ENCODE results near the gene CCDC30. TPM values are rescaled to one million over a fixed set of nuclear protein-coding genes. Genes with fewer than 3 reads are reported as not detected.

Gene CCDC30
- polyA plus RNA-seq, 2 donors, result 0.35 to 0.88 TPM

DNA sequence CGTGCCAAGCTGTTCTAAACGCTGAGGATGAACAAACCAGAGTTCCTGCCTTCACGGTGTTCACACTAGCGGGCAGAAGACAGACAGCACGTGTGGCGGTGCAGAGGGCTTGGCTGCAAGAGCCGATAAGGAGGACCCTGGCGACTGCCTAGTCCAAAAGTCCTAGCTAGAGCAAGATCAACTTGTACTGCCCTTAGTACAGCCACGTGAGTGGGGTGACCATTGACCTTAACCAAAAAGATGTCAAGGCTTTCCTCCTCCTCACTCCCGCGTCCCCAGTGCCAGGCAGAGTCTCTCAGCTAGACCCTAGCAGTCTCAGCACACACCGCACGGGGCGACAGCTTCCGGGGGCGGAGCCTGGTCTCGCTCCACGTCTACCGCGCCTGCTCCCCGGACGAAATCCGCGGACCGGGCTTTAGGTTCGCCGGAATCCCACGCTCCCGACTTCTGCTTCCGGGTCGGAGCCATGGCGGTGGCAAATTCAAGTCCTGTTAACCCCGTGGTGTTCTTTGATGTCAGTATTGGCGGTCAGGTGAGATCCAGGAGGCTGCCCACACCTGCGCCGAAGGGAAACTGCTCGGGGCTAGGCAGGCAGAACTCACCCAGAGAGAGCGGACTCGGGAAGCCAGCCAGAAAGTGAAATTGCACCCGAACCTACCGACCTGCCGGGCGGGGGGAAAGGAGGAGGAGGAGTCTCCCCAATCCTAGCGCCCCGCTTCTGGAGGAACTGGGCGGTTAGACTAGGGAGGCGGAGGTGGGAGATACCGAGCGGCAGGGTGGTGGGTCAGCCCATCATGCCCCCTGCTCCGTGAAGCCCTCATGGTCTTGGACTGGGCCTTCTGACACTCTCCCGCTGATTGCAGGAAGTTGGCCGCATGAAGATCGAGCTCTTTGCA lies 195.1 kb downstream of the CCDC30 start, which contains the start of gene PPIH:
Gene PPIH (plus strand): TSS at position 443 of the 896 bp plus-strand sequence. CDS start 24 bp downstream, at position 467.
- H3K9me3 ChIP-seq (ENCODE audit: control insufficient read depth in 2 of 2, insufficient read depth in 1 of 2, low read depth in 1 of 2, low read length in 1 of 2), result no peaks in the 10 kb centered on the region
- H3K27ac ChIP-seq (ENCODE audit: low read depth in 2 of 2, low read length in 1 of 2), result peak within 1 kb of the TSS; percentile 95 to 98
- H3K4me1 ChIP-seq (ENCODE audit: control insufficient read depth in 2 of 2, insufficient read depth in 2 of 2, low read length in 1 of 2), result peaks cover 0 to 6% of the 10 kb centered on the region in 2 donors
- H3K4me3 ChIP-seq (ENCODE audit: low read depth in 1 of 2, low read length in 2 of 2), result peak within 1 kb of the TSS; percentile 94 to 96
- H3K36me3 ChIP-seq (ENCODE audit: control insufficient read depth in 2 of 2, insufficient read depth in 2 of 2, low read length in 1 of 2), result no peaks in the 10 kb centered on the region
- WGBS, 2 donors, result 0% methylated on average over 53 of the region's 53 CpGs
- H3K27me3 ChIP-seq (ENCODE audit: control insufficient read depth in 1 of 2, insufficient read depth in 2 of 2, low read length in 2 of 2), result no peaks in the 10 kb centered on the region

- Histone ChIP-seq H3K4me3 (ENCODE audit: low read depth in 1 of 2, low read length in 2 of 2) (peak overlapping the region; percentile 94 to 96), H3K36me3 (ENCODE audit: control insufficient read depth in 2 of 2, insufficient read depth in 2 of 2, low read length in 1 of 2) (no peaks in the 10 kb centered on the region), H3K4me1 (ENCODE audit: control insufficient read depth in 2 of 2, insufficient read depth in 2 of 2, low read length in 1 of 2) (peaks cover 0 to 6% of the 10 kb centered on the region in 2 donors), H3K27me3 (ENCODE audit: control insufficient read depth in 1 of 2, insufficient read depth in 2 of 2, low read length in 2 of 2) (no peaks in the 10 kb centered on the region), H3K9me3 (ENCODE audit: control insufficient read depth in 2 of 2, insufficient read depth in 1 of 2, low read depth in 1 of 2, low read length in 1 of 2) (no peaks in the 10 kb centered on the region), H3K27ac (ENCODE audit: low read depth in 2 of 2, low read length in 1 of 2) (peak overlapping the region; percentile 95 to 98)
- WGBS, 2 donors, result 5 to 6% methylated on average over 20 of the region's 20 CpGs
Measured at GRCh38 chr1:42658877-42659337, 195.8 kb downstream of the CCDC30 start.

GRCh38 chr1:42660907-42661500 lies 197.9 kb downstream of the CCDC30 start:
- peaks cover 8 to 14% of the 10 kb centered on the region in 2 donors for H3K36me3 ChIP-seq (ENCODE audit: control insufficient read depth in 2 of 2, insufficient read depth in 2 of 2, low read length in 1 of 2)
- H3K4me3 ChIP-seq (ENCODE audit: low read depth in 1 of 2, low read length in 2 of 2), result no peak overlapping the region
- no peak overlapping the region for H3K27ac ChIP-seq (ENCODE audit: low read depth in 2 of 2, low read length in 1 of 2)
- H3K27me3 ChIP-seq (ENCODE audit: control insufficient read depth in 1 of 2, insufficient read depth in 2 of 2, low read length in 2 of 2), result no peaks in the 10 kb centered on the region
- no peaks in the 10 kb centered on the region for H3K9me3 ChIP-seq (ENCODE audit: control insufficient read depth in 2 of 2, insufficient read depth in 1 of 2, low read depth in 1 of 2, low read length in 1 of 2)
- 69 to 79% methylated on average over 3 of the region's 3 CpGs for WGBS, 2 donors
- H3K4me1 ChIP-seq (ENCODE audit: control insufficient read depth in 2 of 2, insufficient read depth in 2 of 2, low read length in 1 of 2), result peaks cover 0 to 6% of the 10 kb centered on the region in 2 donors

DNA sequence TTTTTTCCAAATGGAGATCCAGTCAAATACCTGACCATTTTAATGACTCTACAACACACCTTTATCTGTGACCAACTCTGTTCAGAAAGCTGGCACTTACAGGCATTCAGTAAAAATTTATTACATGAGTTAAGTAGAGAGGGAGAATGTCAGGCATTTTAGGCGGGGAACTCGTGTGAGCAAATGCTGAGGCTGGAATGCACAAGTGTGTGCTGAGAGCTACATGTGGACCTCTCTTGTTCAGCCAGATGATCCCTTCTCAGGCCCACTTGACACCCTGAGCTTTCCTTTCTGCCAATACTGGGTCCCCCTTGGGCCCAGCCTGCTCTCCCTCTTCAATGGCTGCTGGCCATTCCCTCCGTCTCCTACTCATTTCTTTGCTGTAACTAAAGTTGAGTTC lies 206.8 kb downstream of the CCDC30 start:
- Histone ChIP-seq H3K4me3 (ENCODE audit: low read depth in 1 of 2, low read length in 2 of 2) (no peak overlapping the region), H3K4me1 (ENCODE audit: control insufficient read depth in 2 of 2, insufficient read depth in 2 of 2, low read length in 1 of 2) (peaks cover 0 to 4% of the 10 kb centered on the region in 2 donors), H3K27ac (ENCODE audit: low read depth in 2 of 2, low read length in 1 of 2) (no peak overlapping the region), H3K36me3 (ENCODE audit: control insufficient read depth in 2 of 2, insufficient read depth in 2 of 2, low read length in 1 of 2) (peaks cover 8 to 23% of the 10 kb centered on the region in 2 donors), H3K9me3 (ENCODE audit: control insufficient read depth in 2 of 2, insufficient read depth in 1 of 2, low read depth in 1 of 2, low read length in 1 of 2) (no peaks in the 10 kb centered on the region), H3K27me3 (ENCODE audit: control insufficient read depth in 1 of 2, insufficient read depth in 2 of 2, low read length in 2 of 2) (no peaks in the 10 kb centered on the region)
- 96 to 97% methylated on average over 3 of the region's 3 CpGs for WGBS, 2 donors

- peaks cover 0 to 4% of the 10 kb centered on the region in 2 donors for H3K4me1 ChIP-seq (ENCODE audit: control insufficient read depth in 2 of 2, insufficient read depth in 2 of 2, low read length in 1 of 2)
- no peaks in the 10 kb centered on the region for H3K9me3 ChIP-seq (ENCODE audit: control insufficient read depth in 2 of 2, insufficient read depth in 1 of 2, low read depth in 1 of 2, low read length in 1 of 2)
- no peak overlapping the region for H3K4me3 ChIP-seq (ENCODE audit: low read depth in 1 of 2, low read length in 2 of 2)
- H3K27ac ChIP-seq (ENCODE audit: low read depth in 2 of 2, low read length in 1 of 2), result no peak overlapping the region
- peaks cover 12 to 20% of the 10 kb centered on the region in 2 donors for H3K36me3 ChIP-seq (ENCODE audit: control insufficient read depth in 2 of 2, insufficient read depth in 2 of 2, low read length in 1 of 2)
- no peaks in the 10 kb centered on the region for H3K27me3 ChIP-seq (ENCODE audit: control insufficient read depth in 1 of 2, insufficient read depth in 2 of 2, low read length in 2 of 2)
- 96 to 98% methylated on average over 4 of the region's 4 CpGs for whole genome bisulfite sequencing, 2 donors
Measured at GRCh38 chr1:42670425-42670824, 207.3 kb downstream of the CCDC30 start.

DNA sequence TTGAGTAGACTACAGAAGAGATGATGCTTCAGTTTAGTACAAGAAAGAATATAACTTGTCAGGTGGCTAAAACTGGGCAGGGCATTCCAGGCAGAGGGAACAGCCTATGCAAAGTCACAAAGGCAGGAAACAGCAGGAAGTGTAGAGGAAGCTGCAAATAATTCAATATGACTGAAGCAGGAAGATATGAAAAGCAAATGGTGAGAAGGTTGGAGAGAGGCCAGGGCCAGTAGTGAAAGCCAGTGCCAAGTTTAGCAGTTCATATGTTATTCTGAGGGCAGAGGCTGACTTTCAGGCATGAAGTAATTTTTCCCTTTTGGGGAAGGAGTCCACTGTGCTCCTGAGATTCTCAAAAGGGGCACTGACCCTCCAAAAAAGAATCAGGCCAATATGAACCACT lies 211.1 kb downstream of the CCDC30 start:
- peaks cover 4 to 5% of the 10 kb centered on the region in 2 donors for H3K36me3 ChIP-seq (ENCODE audit: control insufficient read depth in 2 of 2, insufficient read depth in 2 of 2, low read length in 1 of 2)

GRCh38 chr1:42674682-42675081 lies 211.6 kb downstream of the CCDC30 start:
- Histone ChIP-seq H3K27ac (ENCODE audit: low read depth in 2 of 2, low read length in 1 of 2) (no peak overlapping the region), H3K9me3 (ENCODE audit: control insufficient read depth in 2 of 2, insufficient read depth in 1 of 2, low read depth in 1 of 2, low read length in 1 of 2) (no peaks in the 10 kb centered on the region), H3K36me3 (ENCODE audit: control insufficient read depth in 2 of 2, insufficient read depth in 2 of 2, low read length in 1 of 2) (peaks cover 4 to 5% of the 10 kb centered on the region in 2 donors), H3K4me3 (ENCODE audit: low read depth in 1 of 2, low read length in 2 of 2) (no peak overlapping the region), H3K27me3 (ENCODE audit: control insufficient read depth in 1 of 2, insufficient read depth in 2 of 2, low read length in 2 of 2) (no peaks in the 10 kb centered on the region), H3K4me1 (ENCODE audit: control insufficient read depth in 2 of 2, insufficient read depth in 2 of 2, low read length in 1 of 2) (peaks cover 0 to 4% of the 10 kb centered on the region in 2 donors)
- WGBS, 2 donors, result 24 to 42% methylated on average over 1 of the region's 1 CpG

More for the DNA sequence above, 211.1 kb downstream of the CCDC30 start:
- no peaks in the 10 kb centered on the region for H3K27me3 ChIP-seq (ENCODE audit: control insufficient read depth in 1 of 2, insufficient read depth in 2 of 2, low read length in 2 of 2)
- H3K4me1 ChIP-seq (ENCODE audit: control insufficient read depth in 2 of 2, insufficient read depth in 2 of 2, low read length in 1 of 2), result peaks cover 0 to 4% of the 10 kb centered on the region in 2 donors
- no peak overlapping the region for H3K27ac ChIP-seq (ENCODE audit: low read depth in 2 of 2, low read length in 1 of 2)
- no peaks in the 10 kb centered on the region for H3K9me3 ChIP-seq (ENCODE audit: control insufficient read depth in 2 of 2, insufficient read depth in 1 of 2, low read depth in 1 of 2, low read length in 1 of 2)
- H3K4me3 ChIP-seq (ENCODE audit: low read depth in 1 of 2, low read length in 2 of 2), result no peak overlapping the region

DNA sequence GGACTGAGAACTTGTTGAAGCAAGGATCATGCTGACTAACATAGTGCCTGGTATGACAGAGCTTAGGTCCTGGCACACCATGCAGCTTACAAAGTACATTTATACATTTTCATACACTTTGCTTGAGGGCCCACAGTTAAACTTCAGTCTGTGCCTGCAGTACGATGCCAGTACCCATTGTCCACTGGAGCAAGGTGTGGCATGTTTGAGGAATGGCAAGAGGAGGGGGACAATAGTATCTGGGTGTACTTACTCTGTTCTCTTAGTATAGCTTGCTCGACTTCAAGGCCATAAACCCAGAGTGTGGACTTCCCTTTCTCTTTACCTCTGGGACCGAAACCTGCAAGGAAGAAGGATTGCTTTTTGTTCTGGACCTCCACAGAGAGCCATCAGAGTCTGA lies 212.4 kb downstream of the CCDC30 start:
- Histone ChIP-seq H3K27ac (ENCODE audit: low read depth in 2 of 2, low read length in 1 of 2) (no peak overlapping the region), H3K36me3 (ENCODE audit: control insufficient read depth in 2 of 2, insufficient read depth in 2 of 2, low read length in 1 of 2) (peaks cover 2 to 5% of the 10 kb centered on the region in 2 donors), H3K4me1 (ENCODE audit: control insufficient read depth in 2 of 2, insufficient read depth in 2 of 2, low read length in 1 of 2) (peaks cover 0 to 4% of the 10 kb centered on the region in 2 donors), H3K4me3 (ENCODE audit: low read depth in 1 of 2, low read length in 2 of 2) (no peak overlapping the region), H3K9me3 (ENCODE audit: control insufficient read depth in 2 of 2, insufficient read depth in 1 of 2, low read depth in 1 of 2, low read length in 1 of 2) (no peaks in the 10 kb centered on the region), H3K27me3 (ENCODE audit: control insufficient read depth in 1 of 2, insufficient read depth in 2 of 2, low read length in 2 of 2) (no peaks in the 10 kb centered on the region)
- 67 to 73% methylated on average over 3 of the region's 3 CpGs for WGBS, 2 donors

DNA sequence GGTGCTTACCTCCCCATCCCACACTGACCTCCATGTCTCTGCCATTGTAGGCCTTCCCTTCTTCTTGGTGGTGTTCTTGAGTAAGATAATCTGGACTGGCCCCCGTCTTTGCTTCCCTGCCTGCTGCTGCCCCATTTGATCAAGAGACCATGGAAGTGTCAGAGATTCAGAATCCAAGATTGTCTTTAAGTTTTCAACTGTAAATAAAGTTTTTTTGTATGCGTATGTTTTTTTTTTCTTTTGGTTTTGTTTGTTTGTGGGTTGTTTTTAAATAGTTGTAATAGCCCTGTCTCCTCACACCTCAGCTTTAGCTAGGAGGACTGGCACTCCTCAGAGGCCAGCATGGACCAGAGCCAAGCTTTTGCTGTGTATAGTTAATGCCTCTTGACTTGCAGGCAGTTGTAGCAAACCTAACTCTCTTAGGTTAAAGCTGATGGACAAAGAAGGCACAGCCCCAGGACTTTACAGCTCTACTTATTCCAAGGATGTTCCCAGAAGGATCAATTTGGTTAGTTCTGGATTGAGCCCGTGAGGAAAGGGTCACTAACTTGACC lies 213.5 kb downstream of the CCDC30 start:
- Histone ChIP-seq H3K9me3 (ENCODE audit: control insufficient read depth in 2 of 2, insufficient read depth in 1 of 2, low read depth in 1 of 2, low read length in 1 of 2) (no peaks in the 10 kb centered on the region), H3K27me3 (ENCODE audit: control insufficient read depth in 1 of 2, insufficient read depth in 2 of 2, low read length in 2 of 2) (no peaks in the 10 kb centered on the region), H3K36me3 (ENCODE audit: control insufficient read depth in 2 of 2, insufficient read depth in 2 of 2, low read length in 1 of 2) (peaks cover 2 to 5% of the 10 kb centered on the region in 2 donors), H3K4me3 (ENCODE audit: low read depth in 1 of 2, low read length in 2 of 2) (no peak overlapping the region), H3K27ac (ENCODE audit: low read depth in 2 of 2, low read length in 1 of 2) (no peak overlapping the region), H3K4me1 (ENCODE audit: control insufficient read depth in 2 of 2, insufficient read depth in 2 of 2, low read length in 1 of 2) (peaks cover 2 to 4% of the 10 kb centered on the region in 2 donors)
- WGBS, 2 donors, result 93 to 94% methylated on average over 3 of the region's 3 CpGs
